Left lung (tissue), 10 donors: ENCODE measurements around the gene EPHB6. TPM values are rescaled to one million over a fixed set of nuclear protein-coding genes. Genes with fewer than 3 reads are reported as not detected.

ENCODE experiments used
- ATAC-seq: fragments of 200-7000 bp; cut with Tn5 transposase; one replicate; pipeline ENCODE4 v1.9.1; 2020; ENCODE audit warnings: moderate library complexity
- DNase-seq, 4 donors: peaks; one replicate each; pipeline ENCODE4 v3.0.0-alpha.2; 2013 to 2020
- H3K27ac ChIP-seq, 2 donors: fragments of 200-600 bp; sonication (generic) in 1 of 2; one replicate each; pipeline versions ENCODE4 v1.5.0 to v1.8.0; 2020 to 2021
- H3K27me3 ChIP-seq, 2 donors: fragments of 200-600 bp; sonication (generic) in 1 of 2; one replicate each; pipeline versions ENCODE4 v1.5.0 to v1.8.0; 2020 to 2021
- H3K36me3 ChIP-seq, 2 donors: fragments of 200-600 bp; sonication (generic) in 1 of 2; one replicate each; pipeline versions ENCODE4 v1.5.0 to v1.8.0; 2020 to 2021
- H3K4me1 ChIP-seq, 2 donors: fragments of 200-600 bp; one replicate each; pipeline ENCODE4 v1.8.0; 2021
- H3K4me3 ChIP-seq, 2 donors: fragments of 200-600 bp; sonication (generic) in 1 of 2; one replicate each; pipeline versions ENCODE4 v1.5.0 to v1.8.0; 2020 to 2021; ENCODE audit warnings: mild to moderate bottlenecking in 1 of 2
- H3K9me3 ChIP-seq, 2 donors: fragments of 200-600 bp; sonication (generic) in 1 of 2; one replicate each; pipeline versions ENCODE4 v1.5.0 to v1.8.0; 2020 to 2021
- CTCF ChIP-seq, 2 donors: fragments of 200-600 bp; sonication (generic) in 1 of 2; IDR thresholded peaks; one replicate each; pipeline versions ENCODE4 v1.5.0 to v1.8.0; 2021; ENCODE audit warnings: antibody characterized with exemption in 2 of 2
- intact Hi-C, 2 donors: fragments of 100-400 bp; cut with DNase I; formaldehyde crosslinking; loops; one replicate each; pipeline versions ENCODE4 v1.11.2 to v1.14.2; 2022
- polyA plus RNA-seq, 6 donors: library from polyadenylated mRNA; unstranded; fragments of 120-200 nt; gene quantifications; one replicate each; pipeline ENCODE4 v1.2.1, GENCODE V29; 2013; ENCODE audit not compliant: insufficient read length in 6 of 6
- total RNA-seq, 2 donors: library from RNA; stranded (reverse); fragmentation: NEBNext Ultra II Directional; extraction: Animal tissue kit (Norgen Biotek cat#: 25700); gene quantifications; one replicate each; pipeline ENCODE4 v1.2.1, GENCODE V29; 2021
- donor health status: DM: no; HTN: yes; CAD: no.
- donor health status: DM: no; HTN: no; CAD: no.

Gene EPHB6
- total and polyA plus RNA-seq, 8 donors = 6.5 to 42.8 (median 27.6) TPM

- Histone ChIP-seq H3K27ac (no peak overlapping the region), H3K36me3 (no peaks in the 10 kb centered on the region), H3K27me3 (peaks cover 0 to 28% of the 10 kb centered on the region in 2 donors), H3K9me3 (no peaks in the 10 kb centered on the region), H3K4me1 (no peaks in the 10 kb centered on the region), H3K4me3 (no peak overlapping the region)
- peak in 1 of 4 donors; percentile 1 for DNase-seq
- ATAC-seq = no peak
- TF ChIP-seq CTCF (IDR thresholded peaks at IDR 0.05) = no peak
- intact Hi-C loops = no loop called here
Observed at GRCh38 chr7:142883145-142883544, 28.3 kb downstream of the EPHB6 start.

- Histone ChIP-seq H3K4me3 (no peak overlapping the region), H3K4me1 (no peaks in the 10 kb centered on the region), H3K9me3 (no peaks in the 10 kb centered on the region), H3K27ac (no peak overlapping the region), H3K36me3 (no peaks in the 10 kb centered on the region), H3K27me3 (peaks cover 0 to 28% of the 10 kb centered on the region in 2 donors)
- peak in 1 of 4 donors; percentile 13 for DNase-seq
- TF ChIP-seq CTCF (IDR thresholded peaks at IDR 0.05) = no peak
- ATAC-seq = no peak
- intact Hi-C loops = no loop called here
Observed at GRCh38 chr7:142883571-142884285, 28.9 kb downstream of the EPHB6 start.

DNA sequence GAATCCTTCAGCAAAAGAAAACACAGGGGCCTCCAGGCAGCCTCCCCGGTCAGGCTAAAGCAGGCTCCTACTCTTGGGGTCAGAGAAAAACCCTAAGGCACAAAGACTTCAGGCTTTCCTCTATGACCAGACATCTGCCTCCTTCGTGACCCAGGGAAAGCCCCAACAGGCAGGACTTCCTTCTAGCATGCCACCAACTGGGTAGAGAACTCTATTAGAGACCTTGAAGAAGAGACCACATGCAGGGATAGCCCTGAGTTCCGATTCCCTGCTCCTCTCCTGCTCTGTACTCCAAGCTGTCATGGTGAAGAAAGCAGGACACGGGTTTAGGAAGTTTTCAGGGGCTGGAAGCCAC is 29.4 kb downstream of the EPHB6 start:
- Histone ChIP-seq H3K36me3 (no peaks in the 10 kb centered on the region), H3K9me3 (no peaks in the 10 kb centered on the region), H3K27ac (no peak overlapping the region), H3K27me3 (peaks cover 0 to 28% of the 10 kb centered on the region in 2 donors), H3K4me3 (no peak overlapping the region), H3K4me1 (no peaks in the 10 kb centered on the region)
- DNase-seq (peak in 1 of 4 donors; percentile 10), ATAC-seq (no peak)
- intact Hi-C loops = no loop called here
- no peak for TF ChIP-seq CTCF (IDR thresholded peaks at IDR 0.05)

DNA sequence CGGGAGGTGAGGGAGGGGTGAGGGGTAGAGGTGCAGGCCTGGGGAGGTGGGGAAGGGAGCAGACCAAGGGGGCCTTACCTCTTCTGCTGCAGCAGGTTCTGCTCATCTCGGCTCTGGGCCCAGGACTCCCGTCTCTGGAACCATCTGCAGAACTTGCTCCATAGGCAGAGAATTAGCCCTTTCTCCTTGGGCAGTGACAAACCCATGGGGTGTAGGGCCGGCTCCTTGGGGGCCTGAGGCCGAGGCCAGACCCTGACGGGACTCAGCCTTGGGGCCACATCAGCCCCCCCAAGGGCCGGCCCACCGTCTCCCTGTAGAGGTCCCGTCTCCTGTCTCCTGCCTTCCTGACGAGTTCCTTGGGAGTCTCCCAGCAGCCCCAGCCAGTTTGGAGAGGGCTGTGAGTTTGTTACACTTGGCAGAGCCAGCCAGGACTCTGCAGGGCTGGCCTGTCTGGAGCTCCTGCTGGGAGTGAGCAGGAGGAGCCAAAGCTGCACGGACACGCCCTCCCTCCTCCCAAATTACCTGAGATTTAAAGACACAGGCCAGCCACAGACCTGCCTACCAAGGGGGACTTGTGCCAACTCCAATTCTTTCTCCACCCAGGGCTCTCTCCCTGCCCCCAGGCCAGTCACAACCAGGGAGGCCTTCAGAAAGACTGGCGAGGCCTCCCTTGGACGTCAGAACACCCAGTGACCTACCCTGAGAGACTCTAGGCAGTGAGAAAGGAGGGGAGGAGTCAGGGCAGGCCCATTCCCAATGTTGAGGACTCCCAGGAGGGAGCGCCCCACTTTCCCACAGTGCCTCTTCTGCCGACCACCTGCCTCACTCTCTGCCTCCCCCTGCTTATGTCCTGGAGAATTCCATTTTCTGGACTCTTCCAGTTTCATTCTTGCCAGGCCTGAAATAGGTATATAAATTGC is 30.7 kb downstream of the EPHB6 start, which contains the start of gene TRPV6:
Gene TRPV6 (minus strand): TSS at position 435 of the 920 bp plus-strand sequence.
- Histone ChIP-seq H3K4me1 (no peaks in the 10 kb centered on the region), H3K27me3 (peaks cover 0 to 18% of the 10 kb centered on the region in 2 donors), H3K4me3 (no peak within 1 kb of the TSS), H3K9me3 (no peaks in the 10 kb centered on the region), H3K36me3 (no peaks in the 10 kb centered on the region), H3K27ac (no peak within 1 kb of the TSS)
- TF ChIP-seq CTCF (IDR thresholded peaks at IDR 0.05) = no peak
- DNase-seq = peak in 3 of 4 donors; percentile 70 to 82 (median 72)
- intact Hi-C loops = no loop called here
- ATAC-seq = peak; percentile 98

DNA sequence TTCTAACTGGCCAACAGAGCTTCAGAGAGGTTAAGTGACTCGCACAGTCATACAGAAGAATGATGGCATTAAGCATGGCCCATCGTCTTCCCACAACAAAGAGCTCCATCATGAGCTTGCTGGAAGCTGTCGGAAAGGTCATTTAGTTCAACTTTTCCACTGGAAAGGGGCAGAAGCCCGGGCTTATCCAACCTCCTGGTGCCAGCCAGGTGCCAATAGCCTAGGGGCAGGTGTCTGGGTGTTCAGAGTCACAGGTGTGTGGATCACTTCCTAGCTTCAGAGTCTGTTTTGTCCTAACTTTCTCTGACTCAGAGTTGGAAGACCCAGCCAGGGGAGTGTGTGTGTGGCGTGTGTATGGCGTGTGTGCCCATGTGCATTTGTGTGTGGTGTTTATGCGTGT is 32.0 kb downstream of the EPHB6 start:
- ATAC-seq = no peak
- DNase-seq = peak in 1 of 4 donors; percentile 24
- no peak for TF ChIP-seq CTCF (IDR thresholded peaks at IDR 0.05)
- H3K4me1 ChIP-seq = no peaks in the 10 kb centered on the region
- H3K27me3 ChIP-seq = peaks cover 0 to 10% of the 10 kb centered on the region in 2 donors
- H3K4me3 ChIP-seq = no peak overlapping the region
- H3K36me3 ChIP-seq = no peaks in the 10 kb centered on the region
- intact Hi-C loops = no loop called here
- no peak overlapping the region for H3K27ac ChIP-seq
- no peaks in the 10 kb centered on the region for H3K9me3 ChIP-seq
